HepG2 (cell line): ENCODE data around the gene CRNKL1. TPM values are rescaled to one million over a fixed set of nuclear protein-coding genes. Genes with fewer than 3 reads are reported as not detected.

Source experiments
- ATAC-seq: fragments of 200-7000 bp; cut with Tn5 transposase; 3 replicates; pipeline ENCODE4 v1.9.1; 2020; ENCODE audit warnings: mild to moderate bottlenecking, moderate library complexity
- BruUV-seq: library from RNA; stranded (reverse); fragments of 400-500 nt; replicated peaks from 2 replicates; lab custom pipeline; 2021; lab: Mats Ljungman, UMichigan
- CTCF ChIA-PET: fragments of 300-600 bp; formaldehyde crosslinking; extraction: SDS; loops from one replicate; lab custom pipeline; 2021; ENCODE audit warnings: low total read pairs, inconsistent platforms, low intra/inter-chr PET ratio; lab: Yijun Ruan, JAX
- POLR2A ChIA-PET: fragments of 350-600 bp; sonication (Branson Sonifier 250); formaldehyde crosslinking; loops from one replicate; lab custom pipeline; 2020; ENCODE audit warnings: antibody characterized with exemption, inconsistent platforms; lab: Yijun Ruan, JAX
- DNase-seq: peaks from one replicate; pipeline ENCODE4 v3.0.0-alpha.2; 2015; ENCODE audit warnings: low spot score
- FAIRE-seq: peaks from 3 replicates; lab custom pipeline; 2011; peaks lifted over from hg19 to GRCh38; lab: Jason Lieb, UNC
- H2AFZ ChIP-seq: one replicate; pipeline ENCODE4 v1.6.1; 2011; ENCODE audit warnings: low read length, inconsistent platforms
- H3K27ac ChIP-seq: fragments of 300-600 bp; 3 replicates; pipeline ENCODE4 v1.8.0; 2011; ENCODE audit warnings: mixed run types, mild to moderate bottlenecking, mixed read lengths, low read length, inconsistent platforms; ENCODE audit not compliant: insufficient read depth; ENCODE audit errors: extremely low read length
- H3K27me3 ChIP-seq, 2 experiments: fragments of 200-600 bp in 1 of 2; 2 replicates in 1 of 2; 3 replicates in 1 of 2; pipeline versions ENCODE4 v1.6.0 to v1.8.0; 2011; ENCODE audit warnings: low read length in 2 of 2, mild to moderate bottlenecking in 2 of 2, moderate library complexity in 2 of 2, inconsistent platforms in 1 of 2; ENCODE audit not compliant: insufficient read depth in 2 of 2, control insufficient read depth in 1 of 2
- H3K36me3 ChIP-seq, 2 experiments: fragments of 200-600 bp in 1 of 2; replicated peaks in 1 of 2; 2 replicates in 1 of 2; 3 replicates in 1 of 2; pipeline versions ENCODE4 v1.5.1 to v1.8.0; 2011; ENCODE audit warnings: low read length in 2 of 2, inconsistent platforms in 1 of 2; ENCODE audit not compliant: insufficient read depth in 2 of 2, control insufficient read depth in 1 of 2
- H3K4me1 ChIP-seq: 2 replicates; pipeline ENCODE4 v1.5.1; 2012; ENCODE audit warnings: low read length, inconsistent platforms; ENCODE audit not compliant: insufficient read depth
- H3K4me2 ChIP-seq: 2 replicates; pipeline ENCODE4 v1.6.0; 2011; ENCODE audit warnings: low read depth, low read length, inconsistent platforms
- H3K4me3 ChIP-seq, 3 experiments: fragments of 200-600 bp in 1 of 3; sonication (generic), shearing (Covaris generic) in 1 of 3; replicated peaks in 1 of 3; 2 replicates each; pipeline ENCODE4 v1.5.1; 2011 to 2016; ENCODE audit warnings: low read length in 3 of 3, inconsistent platforms in 2 of 3, low read depth in 2 of 3, mild to moderate bottlenecking in 2 of 3, control low read depth in 1 of 3, mixed read lengths in 1 of 3; ENCODE audit not compliant: insufficient read depth in 1 of 3
- H3K79me2 ChIP-seq: one replicate; pipeline ENCODE4 v1.6.1; 2011; ENCODE audit warnings: low read length, inconsistent platforms; ENCODE audit not compliant: insufficient read depth
- H3K9ac ChIP-seq: 2 replicates; pipeline ENCODE4 v1.6.0; 2011; ENCODE audit warnings: mild to moderate bottlenecking, low read depth, low read length, inconsistent platforms; ENCODE audit not compliant: insufficient read depth
- H3K9me3 ChIP-seq: 2 replicates; pipeline ENCODE4 v1.5.1; 2012; ENCODE audit warnings: mild to moderate bottlenecking, low read length
- H4K20me1 ChIP-seq: 2 replicates; pipeline ENCODE4 v1.6.0; 2011; ENCODE audit warnings: inconsistent platforms, mild to moderate bottlenecking, low read length, moderate library complexity; ENCODE audit not compliant: insufficient read depth
- DNMT1 ChIP-seq: sonication (generic); formaldehyde crosslinking; IDR thresholded peaks from 2 replicates; pipeline ENCODE4 v1.5.1; 2020; ENCODE audit warnings: mild to moderate bottlenecking, missing genetic modification reagents
- ETV6 ChIP-seq: sonication (generic); formaldehyde crosslinking; conservative IDR thresholded peaks from 2 replicates; pipeline ENCODE4 v1.4.0; 2020; ENCODE audit warnings: missing genetic modification reagents
- NFAT5 ChIP-seq: sonication (generic); formaldehyde crosslinking; IDR thresholded peaks from 2 replicates; pipeline ENCODE4 v1.4.0; 2020; ENCODE audit warnings: missing genetic modification reagents
- POLR2AphosphoS5 ChIP-seq: IDR thresholded peaks from 2 replicates; pipeline ENCODE4 v1.6.1; 2012; ENCODE audit warnings: low read depth, low read length
- SP5 ChIP-seq: IDR thresholded peaks from 2 replicates; pipeline ENCODE4 v1.6.1; 2016; ENCODE audit warnings: low read depth, borderline replicate concordance
- ZFX ChIP-seq: sonication (generic); formaldehyde crosslinking; IDR thresholded peaks from 2 replicates; pipeline ENCODE4 v1.4.0; 2020; ENCODE audit warnings: mild to moderate bottlenecking, low read depth, missing genetic modification reagents, moderate library complexity
- ZFYVE20 ChIP-seq: sonication (generic); formaldehyde crosslinking; IDR thresholded peaks from 2 replicates; pipeline ENCODE4 v1.8.0; 2023; ENCODE audit warnings: low read depth, mild to moderate bottlenecking, moderate library complexity, missing genetic modification reagents, borderline replicate concordance
- ZNF138 ChIP-seq: sonication (generic); formaldehyde crosslinking; IDR thresholded peaks from 2 replicates; pipeline ENCODE4 v1.5.0; 2020; ENCODE audit warnings: mild to moderate bottlenecking, low read depth, missing genetic modification reagents
- ZNF383 ChIP-seq: sonication (generic); formaldehyde crosslinking; IDR thresholded peaks from 2 replicates; pipeline ENCODE4 v1.4.0; 2020; ENCODE audit warnings: missing genetic modification reagents, mild to moderate bottlenecking, borderline replicate concordance
- ZNF432 ChIP-seq: sonication (generic); formaldehyde crosslinking; IDR thresholded peaks from 2 replicates; pipeline ENCODE4 v1.5.0; 2020; ENCODE audit warnings: missing genetic modification reagents, mild to moderate bottlenecking, borderline replicate concordance
- WGBS: methylation state at CpG from one replicate; pipeline ENCODE4 v1.1.6; 2017; ENCODE audit warnings: low lambda C conversion rate; 5-methylcytosine and 5-hydroxymethylcytosine counted together
- in situ Hi-C: cut with HindIII; loops from 2 replicates; pipeline ENCODE4 v1.10.0; 2017; ENCODE audit warnings: low pct_unique_long_range_greater_than_20kb; ENCODE audit not compliant: extremely low pct_ligation_motif_present
- intact Hi-C: fragments of 100-400 bp; cut with micrococcal nuclease; formaldehyde crosslinking; loops from one replicate; pipeline ENCODE4 v1.10.0; 2022; ENCODE audit not compliant: unreplicated experiment
- polyA plus RNA-seq, 8 experiments: library from polyadenylated mRNA; depleted of rRNA in 3 of 8; stranded (reverse) in 7 of 8; unstranded in 1 of 8; fragments of >200 nt; fragmentation: Illumina TruSeq in 4 of 8; extraction: Trizol in 4 of 8; gene quantifications; 2 replicates each; pipeline versions ENCODE4 v1.2.1 to v1.2.3, GENCODE V29; 2011 to 2016; ENCODE audit warnings: low read depth in 4 of 8, missing spikeins in 1 of 8, mixed read lengths in 1 of 8; ENCODE audit not compliant: insufficient read depth in 1 of 8
- total RNA-seq, 5 experiments: library from RNA; depleted of rRNA; stranded (reverse); fragments of >200 nt; fragmentation: Illumina TruSeq; extraction: Trizol; gene quantifications; 2 replicates each; pipeline ENCODE4 v1.2.3, GENCODE V29; 2016; ENCODE audit warnings: low read depth in 1 of 5

Gene CRNKL1
- total and polyA plus RNA-seq, 2 of the 13 experiments (the other 11 are each of a cell fraction or from before 2014, with no cell fraction given), result 12.3 to 64.5 TPM

- no peak for TF ChIP-seq ZNF383 (CRISPR knock-in tag)
- no peak for TF ChIP-seq DNMT1 (CRISPR knock-in tag)
- no peak for TF ChIP-seq ZFX (CRISPR knock-in tag)
- TF ChIP-seq ETV6 (CRISPR knock-in tag), result no peak
- no peak for TF ChIP-seq NFAT5 (CRISPR knock-in tag)
- TF ChIP-seq, all 625 proteins: peak for 0
Observed at GRCh38 chr20:20089939-20090338, 37.7 kb upstream of the CRNKL1 start (continued).

GRCh38 chr20:20089018-20089417 is 36.8 kb upstream of the CRNKL1 start:
- no peak overlapping the region for H3K4me3 ChIP-seq
- ChIA-PET POLR2A (no interaction called here), CTCF (no interaction called here)
- H3K27ac ChIP-seq, result no peak overlapping the region
- no peak for TF ChIP-seq ZNF138 (CRISPR knock-in tag)
- TF ChIP-seq ZFYVE20 (CRISPR knock-in tag), result no peak
- TF ChIP-seq SP5 (CRISPR knock-in tag), result no peak
- no peak for TF ChIP-seq POLR2AphosphoS5
- no peak for TF ChIP-seq ZNF432
- H3K9ac ChIP-seq, result no peak overlapping the region
- BruUV-seq, result no TSS peak
- intact Hi-C loops, result no loop called here
- H4K20me1 ChIP-seq, result no peaks in the 10 kb centered on the region
- H3K36me3 ChIP-seq, result no peaks in the 10 kb centered on the region
- no peaks in the 10 kb centered on the region for H3K9me3 ChIP-seq
- no peaks in the 10 kb centered on the region for H3K79me2 ChIP-seq
- 0 out of 2 replicates have a peak, but pooled peaks cover 6% of the 10 kb centered on the region for H3K4me1 ChIP-seq
- H3K27me3 ChIP-seq, result peaks cover 0 to 9% of the 10 kb centered on the region in 2 experiments; a peak in 2 of 5 replicates
- DNase-seq (no peak), FAIRE-seq (no peak), ATAC-seq (no peak)
- no peak overlapping the region for H3K4me2 ChIP-seq
- WGBS, result 32% methylated on average over 4 of the region's 4 CpGs
- in situ Hi-C loops, result loop anchor here (10.0 kb wide), 2 partner anchors 476 to 506 kb away; no protein-coding TSS in a partner anchor
- no peak overlapping the region for H2AFZ ChIP-seq
